ENCODE data around the gene MYO10.

GRCh38 chr5:16685069-16685468, 251.0 kb downstream of the MYO10 start:
- TF ChIP-seq, protein P1, sequence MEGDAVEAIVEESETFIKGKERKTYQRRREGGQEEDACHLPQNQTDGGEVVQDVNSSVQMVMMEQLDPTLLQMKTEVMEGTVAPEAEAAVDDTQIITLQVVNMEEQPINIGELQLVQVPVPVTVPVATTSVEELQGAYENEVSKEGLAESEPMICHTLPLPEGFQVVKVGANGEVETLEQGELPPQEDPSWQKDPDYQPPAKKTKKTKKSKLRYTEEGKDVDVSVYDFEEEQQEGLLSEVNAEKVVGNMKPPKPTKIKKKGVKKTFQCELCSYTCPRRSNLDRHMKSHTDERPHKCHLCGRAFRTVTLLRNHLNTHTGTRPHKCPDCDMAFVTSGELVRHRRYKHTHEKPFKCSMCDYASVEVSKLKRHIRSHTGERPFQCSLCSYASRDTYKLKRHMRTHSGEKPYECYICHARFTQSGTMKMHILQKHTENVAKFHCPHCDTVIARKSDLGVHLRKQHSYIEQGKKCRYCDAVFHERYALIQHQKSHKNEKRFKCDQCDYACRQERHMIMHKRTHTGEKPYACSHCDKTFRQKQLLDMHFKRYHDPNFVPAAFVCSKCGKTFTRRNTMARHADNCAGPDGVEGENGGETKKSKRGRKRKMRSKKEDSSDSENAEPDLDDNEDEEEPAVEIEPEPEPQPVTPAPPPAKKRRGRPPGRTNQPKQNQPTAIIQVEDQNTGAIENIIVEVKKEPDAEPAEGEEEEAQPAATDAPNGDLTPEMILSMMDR (conservative IDR thresholded peaks at IDR 0.05) = no peak
- no peak for TF ChIP-seq ZFX (IDR thresholded peaks at IDR 0.05)

All from C4-2B (cell line).